ENCODE data around the gene HLA-DRA.
A peak's percentile ranks its signal among the peaks of the same experiment; 100 is the strongest.

Gene HLA-DRA

GRCh38 chr6:32410906-32411305, 28.8 kb upstream of the HLA-DRA start:
- peaks cover 2% of the 10 kb centered on the region; the same call in 1 of the 2 replicates for H3K27me3 ChIP-seq (replicated peaks; ENCODE audit: control insufficient read depth, insufficient read depth, low read length)
- TF ChIP-seq CTCF (IDR thresholded peaks at IDR 0.05; ENCODE audit: insufficient read depth, low read length, poor library complexity, severe bottlenecking), result no peak
- DNase-seq (ENCODE audit: extremely low read depth, insufficient read length), result no peak
- no peaks in the 10 kb centered on the region for H3K36me3 ChIP-seq (ENCODE audit: control insufficient read depth, insufficient read depth, low read length)
- no peak overlapping the region for H3K4me3 ChIP-seq (replicated peaks; ENCODE audit: low read depth, low read length)

- no peak for TF ChIP-seq CTCF (IDR thresholded peaks at IDR 0.05; ENCODE audit: insufficient read depth, low read length, poor library complexity, severe bottlenecking)
- H3K27me3 ChIP-seq (replicated peaks; ENCODE audit: control insufficient read depth, insufficient read depth, low read length), result peaks cover 2% of the 10 kb centered on the region; the same call in 1 of the 2 replicates
Observed at GRCh38 chr6:32411566-32412327, 27.9 kb upstream of the HLA-DRA start.

GRCh38 chr6:32413427-32414047, 26.1 kb upstream of the HLA-DRA start:
- Histone ChIP-seq H3K36me3 (ENCODE audit: control insufficient read depth, insufficient read depth, low read length) (no peaks in the 10 kb centered on the region), H3K27me3 (replicated peaks; ENCODE audit: control insufficient read depth, insufficient read depth, low read length) (peaks cover 2% of the 10 kb centered on the region; the same call in 1 of the 2 replicates), H3K4me3 (replicated peaks; ENCODE audit: low read depth, low read length) (no peak overlapping the region)
- peak; percentile 88 for TF ChIP-seq CTCF (IDR thresholded peaks at IDR 0.05; ENCODE audit: insufficient read depth, low read length, poor library complexity, severe bottlenecking)
- peak; percentile 66 for DNase-seq (ENCODE audit: extremely low read depth, insufficient read length)

More at GRCh38 chr6:32411566-32412327, 27.9 kb upstream of the HLA-DRA start:
- DNase-seq (ENCODE audit: extremely low read depth, insufficient read length), result no peak
- H3K4me3 ChIP-seq (replicated peaks; ENCODE audit: low read depth, low read length), result no peak overlapping the region
- H3K36me3 ChIP-seq (ENCODE audit: control insufficient read depth, insufficient read depth, low read length), result no peaks in the 10 kb centered on the region

GRCh38 chr6:32415521-32416019, 24.1 kb upstream of the HLA-DRA start:
- peaks cover 2% of the 10 kb centered on the region; the same call in 1 of the 2 replicates for H3K27me3 ChIP-seq (replicated peaks; ENCODE audit: control insufficient read depth, insufficient read depth, low read length)
- no peak overlapping the region for H3K4me3 ChIP-seq (replicated peaks; ENCODE audit: low read depth, low read length)
- no peak for DNase-seq (ENCODE audit: extremely low read depth, insufficient read length)
- peak; percentile 97 for TF ChIP-seq CTCF (IDR thresholded peaks at IDR 0.05; ENCODE audit: insufficient read depth, low read length, poor library complexity, severe bottlenecking)
- H3K36me3 ChIP-seq (ENCODE audit: control insufficient read depth, insufficient read depth, low read length), result no peaks in the 10 kb centered on the region

GRCh38 chr6:32416036-32416435, 23.7 kb upstream of the HLA-DRA start:
- H3K27me3 ChIP-seq (replicated peaks; ENCODE audit: control insufficient read depth, insufficient read depth, low read length), result peaks cover 2% of the 10 kb centered on the region; the same call in 1 of the 2 replicates
- no peak for DNase-seq (ENCODE audit: extremely low read depth, insufficient read length)
- TF ChIP-seq CTCF (IDR thresholded peaks at IDR 0.05; ENCODE audit: insufficient read depth, low read length, poor library complexity, severe bottlenecking), result no peak
- H3K4me3 ChIP-seq (replicated peaks; ENCODE audit: low read depth, low read length), result no peak overlapping the region
- H3K36me3 ChIP-seq (ENCODE audit: control insufficient read depth, insufficient read depth, low read length), result no peaks in the 10 kb centered on the region

All from GM06990 (cell line).